Measurements from ENCODE around the gene RASAL2. TPM values are rescaled to one million over a fixed set of nuclear protein-coding genes. Genes with fewer than 3 reads are reported as not detected.

The RASAL2 gene
- total and polyA plus RNA-seq, 2 of the 13 experiments (the other 11 are each of a cell fraction or from before 2014, with no cell fraction given) = 5.4 to 5.9 TPM

GRCh38 chr1:178472531-178472930 is 378.6 kb downstream of the RASAL2 start:
- Histone ChIP-seq H3K36me3 (replicated peaks in 1 of 2; ENCODE audit: control insufficient read depth in 1 of 2, insufficient read depth in 2 of 2, low read length in 2 of 2) (peaks cover 1 to 5% of the 10 kb centered on the region in 2 experiments; a peak in 3 of 5 replicates), H3K4me1 (ENCODE audit: insufficient read depth, low read length) (no peaks in the 10 kb centered on the region), H3K4me3 (replicated peaks in 1 of 3; ENCODE audit: insufficient read depth in 1 of 3, low read depth in 2 of 3, low read length in 3 of 3) (no peak overlapping the region), H3K79me2 (ENCODE audit: insufficient read depth, low read length) (no peaks in the 10 kb centered on the region), H3K4me2 (ENCODE audit: low read depth, low read length) (no peak overlapping the region), H3K27me3 (ENCODE audit: control insufficient read depth in 1 of 2, insufficient read depth in 2 of 2, low read length in 2 of 2) (no peaks in the 10 kb centered on the region), H3K27ac (ENCODE audit: extremely low read length, insufficient read depth, low read length) (no peak overlapping the region), H2AFZ (ENCODE audit: low read length) (no peak overlapping the region), H3K9me3 (ENCODE audit: low read length) (no peaks in the 10 kb centered on the region), H4K20me1 (ENCODE audit: insufficient read depth, low read length) (no peaks in the 10 kb centered on the region), H3K9ac (ENCODE audit: insufficient read depth, low read depth, low read length) (no peak overlapping the region)
- ChIA-PET POLR2A (no interaction called here), CTCF (ENCODE audit: low intra/inter-chr PET ratio, low total read pairs) (no interaction called here)
- DNase-seq (ENCODE audit: low spot score) (no peak), ATAC-seq (no peak), FAIRE-seq (no peak)
- TF ChIP-seq NFAT5 (CRISPR knock-in tag; IDR thresholded peaks at IDR 0.05) (no peak), PHF21A (CRISPR knock-in tag; IDR thresholded peaks at IDR 0.05) (no peak), PHB2 (IDR thresholded peaks at IDR 0.05; ENCODE audit: partially characterized antibody) (no peak), ZNF616 (CRISPR knock-in tag; IDR thresholded peaks at IDR 0.05; ENCODE audit: low read depth) (no peak), ZBTB1 (CRISPR knock-in tag; IDR thresholded peaks at IDR 0.05; ENCODE audit: borderline replicate concordance) (no peak), SMYD3 (CRISPR knock-in tag; IDR thresholded peaks at IDR 0.05) (no peak), POLR2AphosphoS2 (IDR thresholded peaks at IDR 0.05; ENCODE audit: low read depth, low read length) (no peak), ATRX (CRISPR knock-in tag; IDR thresholded peaks at IDR 0.05; ENCODE audit: borderline replicate concordance) (no peak), FOXM1 (CRISPR knock-in tag; IDR thresholded peaks at IDR 0.05) (no peak), SKI (IDR thresholded peaks at IDR 0.05; ENCODE audit: partially characterized antibody) (no peak), NCOA5 (CRISPR knock-in tag; IDR thresholded peaks at IDR 0.05) (no peak)
- intact Hi-C loops (cut with micrococcal nuclease; ENCODE audit: unreplicated experiment) = no loop called here
- in situ Hi-C loops (cut with HindIII; ENCODE audit: extremely low pct_ligation_motif_present, low pct_unique_long_range_greater_than_20kb) = no loop called here
- no TSS peak for BruUV-seq (replicated peaks)

All from HepG2 (cell line).